ENCODE data around the gene SIMC1. TPM values are rescaled to one million over a fixed set of nuclear protein-coding genes. Genes with fewer than 3 reads are reported as not detected.

Gene SIMC1
- total RNA-seq, 1 donor from 2014 or later: 4.1 TPM

DNA sequence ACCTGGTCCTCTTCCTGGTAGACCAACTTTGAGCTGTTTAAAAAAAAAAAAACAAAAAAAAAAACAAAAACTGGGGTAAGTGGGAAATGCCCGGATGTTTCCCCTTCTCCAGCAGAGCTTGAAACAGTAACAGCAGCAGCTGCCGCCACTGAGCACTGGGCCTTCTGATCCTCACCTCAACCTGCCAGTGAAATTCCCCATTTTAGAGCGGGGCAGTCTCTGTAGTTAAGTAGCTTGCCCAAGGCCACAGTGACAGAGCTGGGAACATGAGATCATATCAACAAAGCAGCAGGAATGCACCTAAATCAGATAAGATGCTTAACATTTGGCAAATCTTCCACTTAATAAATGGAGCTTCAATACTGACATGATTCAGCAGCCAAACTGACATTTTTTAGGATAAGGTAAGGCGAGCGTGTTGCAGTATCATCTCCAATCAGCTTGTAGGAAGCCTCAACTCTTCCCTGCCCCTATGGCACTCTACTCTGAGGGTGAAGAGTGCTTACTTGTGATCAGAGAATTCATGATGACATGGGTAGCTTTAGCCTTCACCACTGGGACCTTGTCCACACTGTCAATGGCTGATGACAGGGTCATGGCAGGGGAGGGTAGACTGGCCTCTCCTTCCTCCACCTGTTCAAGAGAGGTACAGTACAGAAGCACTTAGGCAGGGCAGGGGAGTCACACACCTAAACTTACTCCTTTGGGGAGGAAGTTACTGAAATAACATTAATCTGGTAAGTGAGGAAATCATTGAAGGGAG lies 114.1 kb downstream of the SIMC1 start:
- intact Hi-C loops (cut with DNase I): no loop called here
- ATAC-seq (no peak), DNase-seq (ENCODE audit: missing footprints) (no peak)

DNA sequence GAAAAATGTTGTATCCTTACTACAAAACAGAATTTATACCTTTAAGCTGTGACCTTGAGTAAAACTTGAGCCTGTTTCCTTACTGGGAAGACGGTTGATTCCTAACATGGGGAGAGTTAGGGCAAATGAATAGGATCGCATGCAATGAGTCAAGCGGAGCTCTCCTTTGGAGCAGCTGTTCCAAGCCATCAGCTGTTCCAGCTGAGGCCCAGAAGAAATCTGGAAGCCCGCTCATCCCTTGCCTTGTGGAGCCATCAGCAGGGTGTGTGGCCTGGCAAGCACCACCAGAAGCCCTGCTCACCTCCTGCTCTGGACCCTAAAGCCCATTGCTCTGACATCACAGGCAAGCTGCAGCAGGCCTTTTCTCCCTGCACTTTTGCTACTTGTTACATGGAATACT lies 115.3 kb downstream of the SIMC1 start:
- DNase-seq (ENCODE audit: missing footprints) (no peak), ATAC-seq (no peak)
- intact Hi-C loops (cut with DNase I): no loop called here

DNA sequence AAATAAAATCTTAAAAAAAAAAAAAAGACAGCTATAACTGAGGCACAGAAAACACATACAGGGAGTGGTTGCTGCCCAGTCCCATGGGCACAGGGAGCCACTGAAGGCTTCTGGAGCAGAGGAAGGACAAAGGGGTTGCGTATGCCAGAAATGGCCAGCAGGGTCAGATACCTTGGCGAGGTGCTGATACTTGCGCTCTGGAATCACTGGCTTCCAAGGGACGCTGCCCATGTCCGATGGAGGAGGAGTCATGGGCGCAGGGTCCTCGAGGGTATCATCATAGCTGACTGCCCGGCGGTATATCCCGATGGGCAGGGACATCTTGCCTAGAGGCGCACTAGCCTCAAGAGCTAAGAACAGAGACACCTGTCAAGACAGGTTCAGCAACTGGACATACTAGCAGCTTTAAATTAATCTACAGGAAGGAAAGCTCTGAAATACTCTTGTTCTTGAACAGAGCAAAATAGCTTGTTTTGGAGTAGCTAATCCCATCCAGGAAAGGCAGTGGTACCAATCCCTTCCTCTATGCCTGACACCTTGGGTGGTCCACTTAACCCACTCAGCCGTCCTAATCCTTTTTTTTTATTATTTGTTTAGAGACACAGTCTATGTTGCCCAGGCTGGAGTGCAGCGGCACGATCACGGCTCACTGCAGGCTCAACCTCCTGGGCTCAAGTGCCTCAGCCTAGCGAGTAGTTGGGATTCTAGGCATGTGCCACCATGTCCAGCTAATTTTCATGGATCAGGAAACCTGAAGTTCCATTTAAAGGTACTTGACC lies 117.4 kb downstream of the SIMC1 start:
- intact Hi-C loops (cut with DNase I): no loop called here
- ATAC-seq: no peak
- no peak for DNase-seq (ENCODE audit: missing footprints)

DNA sequence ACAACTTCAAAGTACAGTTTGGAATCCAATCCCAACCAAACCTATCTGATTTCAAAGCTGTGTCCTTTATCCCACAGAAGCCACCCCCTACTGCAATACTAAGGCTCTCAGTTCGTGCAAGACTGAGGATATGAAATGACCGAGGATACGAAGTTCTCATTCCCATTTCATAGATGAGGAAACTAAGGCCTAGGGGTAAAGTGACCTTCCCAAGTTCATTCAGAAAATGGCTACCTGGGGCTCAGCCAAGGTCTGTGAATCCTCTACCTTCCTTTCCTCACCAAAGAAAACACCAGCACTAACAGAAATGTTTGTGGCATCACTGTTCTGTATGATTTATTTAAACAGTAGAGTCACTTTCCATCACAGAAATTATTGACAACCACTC lies 117.9 kb downstream of the SIMC1 start:
- intact Hi-C loops (cut with DNase I): no loop called here
- no peak for DNase-seq (ENCODE audit: missing footprints)
- ATAC-seq: no peak

DNA sequence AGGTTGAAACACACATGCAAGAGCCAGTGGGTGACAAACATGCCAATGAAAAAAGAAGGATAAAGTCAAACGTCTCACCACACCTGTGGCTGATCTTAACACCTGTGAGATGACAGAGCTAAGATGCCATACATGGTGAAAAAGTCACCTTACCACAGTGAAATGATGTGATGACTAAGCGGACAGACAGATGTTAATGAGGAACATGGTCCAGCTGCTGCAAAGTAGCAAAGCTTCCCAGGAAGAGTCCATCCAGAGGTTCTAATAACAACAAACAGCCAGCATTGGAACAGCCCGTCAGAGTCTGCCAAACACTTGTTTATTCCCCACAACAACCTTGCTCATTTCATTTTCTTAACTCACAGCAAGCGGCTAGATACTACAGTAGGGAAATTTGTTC lies 121.4 kb downstream of the SIMC1 start:
- no peak for DNase-seq (ENCODE audit: missing footprints)
- intact Hi-C loops (cut with DNase I): loop anchor here (2.0 to 10.0 kb wide), 3 partner anchors 57 to 183 kb away; partner anchors contain the start of genes CLTB and SIMC1
- ATAC-seq: no peak

DNA sequence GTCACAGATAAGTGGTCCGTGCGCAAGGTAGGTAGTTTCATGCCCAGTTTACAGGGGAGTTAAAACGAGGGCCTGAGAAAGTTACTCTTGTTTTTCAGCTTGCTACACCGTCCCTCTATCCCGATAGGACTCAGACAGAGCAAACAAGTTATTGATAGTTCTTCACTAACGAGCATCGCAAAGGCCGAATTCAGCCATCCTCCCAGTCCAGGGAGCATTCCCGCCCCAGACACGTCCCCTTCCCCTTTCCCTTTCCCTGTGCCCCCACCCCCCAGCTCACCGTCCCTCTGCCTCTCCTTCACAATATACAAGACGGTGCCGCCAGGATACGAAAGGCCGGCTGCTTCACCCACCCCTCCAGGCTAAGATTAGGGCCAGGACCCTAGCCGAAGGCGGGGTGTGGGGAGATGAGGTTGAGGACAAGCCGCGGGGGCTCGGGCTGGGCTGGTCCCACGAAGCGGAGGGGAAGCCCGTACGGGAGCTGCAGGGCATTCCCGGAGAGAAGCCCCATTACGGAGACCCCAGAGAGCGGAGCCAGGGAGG lies 122.7 kb downstream of the SIMC1 start:
- no peak for DNase-seq (ENCODE audit: missing footprints)
- ATAC-seq: no peak
- intact Hi-C loops (cut with DNase I): loop anchor here (1.0 to 10.0 kb wide), 4 partner anchors 56 to 181 kb away; partner anchors contain the start of genes CLTB, FAF2 and SIMC1

DNA sequence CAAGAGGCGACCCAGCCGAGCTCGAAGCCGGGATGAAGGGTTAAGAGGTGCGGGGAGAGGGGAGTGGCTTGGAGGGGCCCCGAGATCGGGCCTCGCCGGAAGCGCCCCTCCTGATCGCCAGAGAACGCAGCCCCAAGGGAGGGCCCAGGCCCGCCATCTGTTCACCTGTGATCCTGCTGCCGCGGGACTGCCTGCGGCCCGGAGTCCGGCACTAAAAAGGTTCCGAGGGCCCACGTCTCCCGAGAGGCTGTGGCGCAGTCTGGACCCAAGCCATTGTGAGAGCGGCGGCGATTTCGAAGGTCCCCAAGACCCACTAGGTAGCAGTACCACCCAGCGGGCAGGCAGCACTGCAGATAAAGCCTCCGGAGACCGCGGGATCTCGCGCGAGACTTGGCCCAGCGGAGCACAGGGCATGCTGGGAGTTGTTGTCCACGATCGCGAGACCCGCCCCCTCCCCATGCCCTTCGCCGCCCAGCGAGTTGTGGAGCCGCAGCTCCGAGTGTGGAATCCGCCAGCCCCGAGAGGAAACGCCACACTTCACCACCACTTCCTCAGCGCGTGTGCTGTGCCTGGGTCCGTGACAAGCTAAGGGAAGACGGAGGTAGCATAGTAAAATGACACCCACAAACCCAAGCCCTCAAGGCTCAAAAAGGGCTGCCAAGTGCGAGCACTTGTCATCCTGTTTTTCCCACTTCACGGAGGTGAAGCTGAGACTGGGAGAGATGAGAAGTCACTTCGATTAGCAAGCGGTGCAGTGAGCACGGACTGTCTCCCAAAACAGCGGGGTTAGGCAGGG lies 123.4 kb downstream of the SIMC1 start, which contains the start of gene KIAA1191:
KIAA1191 (minus strand) TSS at position 328 of the 796 bp plus-strand sequence. CDS start 2,256 bp downstream, outside the sequence.
- ATAC-seq: peak; percentile 96
- DNase-seq (ENCODE audit: missing footprints): peak; percentile 99
- intact Hi-C loops (cut with DNase I): loop anchor here (1.0 to 10.0 kb wide), 4 partner anchors 55 to 181 kb away; partner anchors contain the start of genes CLTB, FAF2 and SIMC1

DNA sequence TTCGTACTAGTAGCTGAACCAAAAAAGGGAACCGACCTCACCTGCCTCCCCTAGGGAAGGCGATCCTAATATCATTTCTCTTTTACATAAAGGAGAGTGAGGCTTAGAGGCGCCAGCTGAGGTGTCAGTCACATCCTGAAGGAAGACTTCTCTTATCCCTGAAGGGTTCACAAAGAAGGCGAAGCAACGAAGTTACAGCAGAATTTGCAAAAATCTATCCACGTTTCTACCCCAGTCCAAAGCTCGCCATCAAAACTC lies 123.9 kb downstream of the SIMC1 start:
- DNase-seq (ENCODE audit: missing footprints) (no peak), ATAC-seq (no peak)
- intact Hi-C loops (cut with DNase I): loop anchor here (5.0 to 10.0 kb wide), 2 partner anchors 127 to 180 kb away; partner anchors contain the start of gene SIMC1

DNA sequence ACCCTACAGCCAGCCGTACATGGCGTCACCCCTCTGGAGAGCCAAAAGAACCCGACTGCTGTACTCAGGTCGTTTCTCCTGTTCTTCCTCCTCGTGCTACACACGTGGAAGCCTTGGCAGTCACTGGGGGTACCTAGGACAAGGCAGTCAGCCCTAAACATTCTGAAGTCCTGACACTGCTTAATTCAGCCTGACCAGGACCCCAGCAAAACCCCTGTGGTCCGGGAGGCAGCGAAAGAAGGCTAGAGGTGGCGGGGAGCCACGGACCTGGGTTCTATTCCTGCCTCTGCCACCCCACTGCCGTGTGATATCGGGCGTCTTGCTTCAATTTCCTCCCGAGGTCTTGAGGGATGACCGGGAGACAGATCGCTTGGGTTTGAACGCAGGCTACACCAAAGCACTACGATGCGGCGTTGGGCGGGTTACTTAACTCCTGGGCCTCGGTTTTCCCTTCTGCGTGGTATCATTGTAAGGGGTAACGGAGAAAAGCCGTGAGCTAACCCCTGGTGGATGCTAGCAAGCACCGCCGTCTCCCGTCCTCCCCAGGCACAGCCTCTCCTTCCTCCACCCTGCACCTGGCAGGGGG lies 126.6 kb downstream of the SIMC1 start:
- ATAC-seq: no peak
- intact Hi-C loops (cut with DNase I): loop anchor here (5.0 to 10.0 kb wide), 2 partner anchors 130 to 177 kb away; partner anchors contain the start of gene SIMC1
- no peak for DNase-seq (ENCODE audit: missing footprints)

DNA sequence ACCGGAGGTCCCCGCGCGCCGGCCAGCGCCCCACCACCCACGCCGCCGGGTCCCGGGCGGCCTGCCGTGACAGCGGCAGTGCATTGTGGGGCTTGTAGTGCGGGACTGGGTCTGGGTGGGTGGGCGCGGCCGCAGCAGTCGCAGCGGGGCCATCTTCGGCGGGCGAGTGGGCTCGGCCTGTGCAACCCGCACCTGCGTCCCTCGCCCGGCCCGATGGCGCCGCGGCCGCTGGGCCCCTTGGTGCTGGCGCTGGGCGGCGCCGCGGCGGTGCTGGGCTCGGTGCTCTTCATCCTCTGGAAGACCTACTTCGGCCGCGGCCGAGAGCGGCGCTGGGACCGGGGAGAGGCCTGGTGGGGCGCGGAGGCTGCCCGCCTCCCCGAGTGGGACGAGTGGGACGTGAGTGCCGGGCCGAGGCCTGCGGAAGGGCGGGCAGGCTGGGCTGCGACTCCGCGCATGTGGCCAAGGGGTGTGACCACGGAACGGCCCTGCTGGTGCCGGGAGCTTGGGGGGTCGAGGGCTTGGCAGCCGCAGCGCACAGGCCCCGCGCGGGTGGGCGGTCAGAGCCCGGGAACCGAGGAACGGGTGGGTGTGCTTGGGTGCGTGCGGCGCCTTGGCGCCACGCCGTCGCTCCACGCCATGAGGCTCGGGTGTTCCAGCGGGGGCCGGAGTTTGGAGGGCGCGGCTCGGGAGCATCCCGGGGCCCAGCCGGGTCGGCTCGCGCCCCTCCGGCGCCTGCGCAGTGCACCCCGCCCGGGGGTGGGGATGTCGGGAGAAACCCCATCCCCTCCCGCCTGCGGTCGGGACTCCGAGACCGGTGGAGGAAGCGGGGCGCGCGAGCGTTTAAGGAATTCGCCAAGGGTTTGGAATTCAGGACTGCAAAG lies 127.4 kb downstream of the SIMC1 start, which contains the start of gene ARL10:
ARL10 (plus strand) TSS at position 137 of the 881 bp plus-strand sequence; CDS start at position 214, 77 bp downstream.
- intact Hi-C loops (cut with DNase I): loop anchor here (2.0 to 10.0 kb wide), 2 partner anchors 23 to 131 kb away; partner anchors contain the start of genes HIGD2A, NOP16 and SIMC1
- DNase-seq (ENCODE audit: missing footprints): peak; percentile 74
- peak; percentile 57 for ATAC-seq

DNA sequence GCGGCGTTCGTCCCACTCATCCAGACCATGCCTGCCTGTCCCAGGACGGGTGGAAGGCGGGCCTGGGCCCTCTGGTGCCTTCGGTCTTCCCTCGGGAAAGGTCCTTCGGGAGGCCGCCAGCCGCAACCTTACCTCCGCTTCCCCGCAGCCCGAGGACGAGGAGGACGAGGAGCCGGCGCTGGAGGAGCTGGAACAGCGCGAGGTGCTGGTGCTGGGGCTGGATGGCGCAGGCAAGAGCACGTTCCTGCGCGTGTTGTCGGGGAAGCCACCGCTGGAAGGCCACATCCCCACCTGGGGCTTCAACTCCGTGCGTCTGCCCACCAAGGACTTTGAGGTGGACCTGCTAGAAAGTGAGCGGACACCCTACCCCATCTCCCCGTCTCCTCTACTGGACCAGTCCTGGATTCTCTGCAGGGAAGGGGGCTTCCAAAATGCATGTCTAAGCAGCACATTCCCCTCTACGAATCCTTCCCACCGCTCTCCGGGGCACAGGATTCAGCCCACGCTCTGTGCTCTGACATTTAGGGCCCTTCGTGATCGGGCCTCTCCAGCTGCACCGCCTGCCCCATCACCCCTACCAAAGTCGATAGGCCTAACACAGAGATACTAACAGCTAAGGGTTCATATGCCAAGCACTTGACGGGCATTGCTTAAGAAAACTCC lies 128.1 kb downstream of the SIMC1 start:
- intact Hi-C loops (cut with DNase I): loop anchor here (2.0 to 10.0 kb wide), 2 partner anchors 22 to 132 kb away; partner anchors contain the start of genes HIGD2A, NOP16 and SIMC1
- DNase-seq (ENCODE audit: missing footprints): no peak
- no peak for ATAC-seq

DNA sequence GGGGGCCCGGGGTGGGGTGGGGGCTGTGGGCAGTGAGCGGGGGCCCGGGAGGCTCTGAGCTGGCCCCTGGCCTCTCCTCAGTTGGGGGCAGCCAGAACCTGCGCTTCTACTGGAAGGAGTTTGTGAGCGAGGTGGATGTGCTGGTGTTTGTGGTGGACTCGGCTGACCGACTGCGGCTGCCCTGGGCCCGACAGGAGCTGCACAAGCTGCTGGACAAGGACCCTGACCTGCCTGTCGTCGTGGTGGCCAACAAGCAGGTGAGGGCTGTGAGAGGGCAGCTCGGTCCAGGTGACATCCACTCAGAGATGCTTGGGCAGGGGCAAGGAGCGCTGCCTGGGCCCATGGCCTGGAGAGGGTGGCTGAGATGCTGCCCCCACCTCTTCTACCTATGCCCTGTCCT lies 130.5 kb downstream of the SIMC1 start:
- no peak for DNase-seq (ENCODE audit: missing footprints)
- ATAC-seq: no peak
- intact Hi-C loops (cut with DNase I): loop anchor here (10.0 kb wide), 1 partner anchor 134 kb away; the partner anchor contains the start of gene SIMC1

DNA sequence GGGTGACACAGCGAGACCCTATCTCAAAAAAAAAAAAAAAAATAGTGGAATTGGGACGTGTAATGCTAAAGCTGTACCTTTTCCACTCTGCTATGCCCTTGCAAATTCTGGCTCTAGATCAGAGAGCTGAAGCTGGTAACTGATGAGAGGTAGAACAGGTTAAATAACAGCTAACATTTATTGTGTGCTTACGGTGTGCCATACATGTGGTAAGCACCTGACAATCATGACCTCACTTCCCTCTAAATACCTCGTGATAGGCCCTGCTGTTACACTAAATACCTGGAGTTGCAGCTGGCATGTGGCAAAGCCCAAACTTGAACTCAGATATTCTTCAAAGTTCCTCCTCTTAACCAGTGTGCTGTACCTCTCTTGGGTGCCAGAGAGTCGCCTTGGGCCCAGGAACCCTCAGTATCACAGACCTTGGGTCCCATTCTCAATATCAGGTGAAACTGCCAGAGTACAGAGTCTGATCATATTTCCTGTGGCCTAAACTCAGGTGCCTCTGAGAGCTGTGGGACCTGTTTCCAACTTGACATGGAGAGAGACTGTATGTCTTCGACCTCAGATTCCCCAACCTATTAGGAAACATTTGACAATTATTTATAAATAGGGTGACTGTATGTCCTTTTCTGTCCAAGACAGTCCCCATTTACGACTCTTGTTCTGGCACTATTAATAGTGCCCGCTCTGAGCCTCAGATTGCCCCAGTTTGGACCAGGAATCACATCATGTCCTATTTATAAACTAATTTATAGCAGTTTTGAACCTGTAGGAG lies 131.9 kb downstream of the SIMC1 start:
- ATAC-seq: no peak
- no peak for DNase-seq (ENCODE audit: missing footprints)
- intact Hi-C loops (cut with DNase I): loop anchor here (10.0 kb wide), 1 partner anchor 135 kb away; the partner anchor contains the start of gene SIMC1

DNA sequence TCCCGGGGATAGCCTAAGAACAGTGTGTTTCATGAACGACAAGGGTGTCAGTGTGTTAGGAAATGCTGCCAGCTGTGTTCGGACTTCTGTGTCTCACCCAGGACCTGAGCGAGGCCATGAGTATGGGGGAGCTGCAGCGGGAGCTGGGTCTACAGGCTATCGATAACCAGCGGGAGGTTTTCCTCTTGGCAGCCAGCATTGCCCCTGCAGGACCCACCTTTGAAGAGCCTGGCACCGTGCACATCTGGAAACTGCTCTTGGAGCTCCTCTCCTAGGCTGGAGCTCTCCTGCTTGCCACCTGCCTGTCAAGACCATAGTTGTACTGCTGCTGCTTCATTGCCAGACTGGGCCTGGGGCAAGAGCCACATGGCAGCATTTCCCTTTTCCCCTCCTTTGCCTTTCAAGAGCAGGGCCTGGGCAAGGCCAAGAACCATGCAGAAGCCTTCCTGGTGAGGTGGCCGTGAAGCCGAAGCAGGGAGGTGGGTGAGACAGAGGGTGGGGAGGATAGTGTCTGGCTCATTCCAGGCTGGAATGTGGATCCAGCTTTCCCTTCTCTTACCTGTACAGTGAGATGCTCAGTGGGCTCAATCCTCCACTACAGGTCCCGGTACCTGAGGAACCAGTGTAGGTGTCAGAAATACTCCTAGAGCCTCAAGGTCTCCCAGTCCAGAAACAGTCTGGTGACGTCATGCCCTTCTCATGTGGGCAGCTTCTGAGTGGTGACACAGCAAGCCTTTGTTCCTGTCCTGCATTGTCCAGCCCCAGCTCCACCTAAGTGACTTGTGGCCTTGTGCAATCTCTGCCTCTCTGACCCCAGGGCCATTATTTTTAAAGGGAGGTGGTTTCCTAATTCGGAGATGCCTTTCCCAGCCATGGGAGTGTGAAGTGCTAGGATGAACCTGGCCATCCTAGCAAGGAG lies 133.7 kb downstream of the SIMC1 start:
- DNase-seq (ENCODE audit: missing footprints) (no peak), ATAC-seq (no peak)
- intact Hi-C loops (cut with DNase I): no loop called here

Measured in Right ventricle myocardium inferior (tissue), 1 donor.